ENCODE results near the gene SLC25A12.

The SLC25A12 gene

DNA sequence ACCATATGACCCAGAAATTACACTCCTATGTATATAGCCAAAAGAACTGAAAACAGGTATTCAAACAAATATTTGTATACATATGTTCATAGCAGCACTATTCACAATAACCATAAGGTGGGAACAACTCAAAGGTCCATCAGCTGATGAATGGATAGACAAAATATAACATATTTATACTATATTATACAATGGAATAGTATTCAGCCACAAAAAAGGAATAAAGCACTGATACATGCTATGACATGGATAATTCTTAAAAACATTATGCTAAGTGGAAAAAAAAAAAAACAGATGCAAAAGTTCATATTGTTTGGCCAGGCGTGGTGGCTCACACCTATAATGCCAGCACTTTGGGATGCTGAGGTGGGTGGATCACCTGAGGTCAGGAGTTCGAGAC, 52.0 kb downstream of the SLC25A12 start:
- no peak overlapping the region for H3K9ac ChIP-seq (ENCODE audit: low read depth, low read length)
- H3K79me2 ChIP-seq (ENCODE audit: insufficient read depth, low read length) = no peaks in the 10 kb centered on the region
- peaks cover 47% of the 10 kb centered on the region for H3K36me3 ChIP-seq (ENCODE audit: insufficient read depth, low read length)
- no peak overlapping the region for H2AFZ ChIP-seq (ENCODE audit: low read depth, low read length)
- H3K4me3 ChIP-seq (ENCODE audit: low read depth in 1 of 2, low read length in 2 of 2) = no peak overlapping the region
- ATAC-seq (ENCODE audit: insufficient read depth, low read depth) = no peak
- no peaks in the 10 kb centered on the region for H3K4me1 ChIP-seq (ENCODE audit: insufficient read depth, low read length)
- H4K20me1 ChIP-seq (ENCODE audit: insufficient read depth, low read length) = no peaks in the 10 kb centered on the region
- no peak for DNase-seq
- no peak for TF ChIP-seq EZH2 (IDR thresholded peaks at IDR 0.05; ENCODE audit: borderline replicate concordance, low read depth, low read length, severe bottlenecking)
- TF ChIP-seq, protein P1, sequence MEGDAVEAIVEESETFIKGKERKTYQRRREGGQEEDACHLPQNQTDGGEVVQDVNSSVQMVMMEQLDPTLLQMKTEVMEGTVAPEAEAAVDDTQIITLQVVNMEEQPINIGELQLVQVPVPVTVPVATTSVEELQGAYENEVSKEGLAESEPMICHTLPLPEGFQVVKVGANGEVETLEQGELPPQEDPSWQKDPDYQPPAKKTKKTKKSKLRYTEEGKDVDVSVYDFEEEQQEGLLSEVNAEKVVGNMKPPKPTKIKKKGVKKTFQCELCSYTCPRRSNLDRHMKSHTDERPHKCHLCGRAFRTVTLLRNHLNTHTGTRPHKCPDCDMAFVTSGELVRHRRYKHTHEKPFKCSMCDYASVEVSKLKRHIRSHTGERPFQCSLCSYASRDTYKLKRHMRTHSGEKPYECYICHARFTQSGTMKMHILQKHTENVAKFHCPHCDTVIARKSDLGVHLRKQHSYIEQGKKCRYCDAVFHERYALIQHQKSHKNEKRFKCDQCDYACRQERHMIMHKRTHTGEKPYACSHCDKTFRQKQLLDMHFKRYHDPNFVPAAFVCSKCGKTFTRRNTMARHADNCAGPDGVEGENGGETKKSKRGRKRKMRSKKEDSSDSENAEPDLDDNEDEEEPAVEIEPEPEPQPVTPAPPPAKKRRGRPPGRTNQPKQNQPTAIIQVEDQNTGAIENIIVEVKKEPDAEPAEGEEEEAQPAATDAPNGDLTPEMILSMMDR (IDR thresholded peaks at IDR 0.05; ENCODE audit: borderline replicate concordance, extremely low read depth, low read length, poor library complexity, severe bottlenecking) = no peak
- H3K9me3 ChIP-seq (ENCODE audit: insufficient read depth, low read length, severe bottlenecking) = no peaks in the 10 kb centered on the region
- no peaks in the 10 kb centered on the region for H3K27me3 ChIP-seq (ENCODE audit: insufficient read depth, low read length, poor library complexity)
- no peak overlapping the region for H3K27ac ChIP-seq (ENCODE audit: low read length)
- H3K4me2 ChIP-seq (ENCODE audit: insufficient read depth, low read length) = no peak overlapping the region

DNA sequence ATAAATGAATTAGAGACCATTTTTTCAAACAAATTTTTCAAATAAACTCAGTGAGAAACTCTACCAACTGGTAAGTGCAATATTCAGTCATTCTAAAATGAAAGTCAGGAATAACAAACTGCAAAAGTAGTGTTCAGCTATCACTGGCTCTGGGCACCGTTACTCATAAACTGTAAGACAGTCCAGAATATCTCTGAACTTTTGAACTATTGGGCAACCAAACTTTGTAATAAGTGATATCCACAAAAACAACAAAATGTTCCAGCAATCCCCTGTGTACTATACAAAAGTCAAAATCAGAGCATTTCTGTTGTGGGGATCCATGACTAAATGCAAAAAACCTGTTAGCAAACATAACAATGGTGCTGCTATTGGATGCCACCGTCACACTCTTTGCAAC, 56.3 kb downstream of the SLC25A12 start:
- Histone ChIP-seq H3K9ac (ENCODE audit: low read depth, low read length) (no peak overlapping the region), H3K4me2 (ENCODE audit: insufficient read depth, low read length) (no peak overlapping the region), H3K79me2 (ENCODE audit: insufficient read depth, low read length) (no peaks in the 10 kb centered on the region), H2AFZ (ENCODE audit: low read depth, low read length) (no peak overlapping the region), H4K20me1 (ENCODE audit: insufficient read depth, low read length) (no peaks in the 10 kb centered on the region), H3K36me3 (ENCODE audit: insufficient read depth, low read length) (peaks cover 80% of the 10 kb centered on the region), H3K27ac (ENCODE audit: low read length) (no peak overlapping the region), H3K27me3 (ENCODE audit: insufficient read depth, low read length, poor library complexity) (no peaks in the 10 kb centered on the region), H3K4me3 (ENCODE audit: low read depth in 1 of 2, low read length in 2 of 2) (no peak overlapping the region), H3K4me1 (ENCODE audit: insufficient read depth, low read length) (no peaks in the 10 kb centered on the region), H3K9me3 (ENCODE audit: insufficient read depth, low read length, severe bottlenecking) (peaks cover 10% of the 10 kb centered on the region)
- DNase-seq (no peak), ATAC-seq (ENCODE audit: insufficient read depth, low read depth) (no peak)
- TF ChIP-seq, protein P1 (IDR thresholded peaks at IDR 0.05; ENCODE audit: borderline replicate concordance, extremely low read depth, low read length, poor library complexity, severe bottlenecking) = no peak
- no peak for TF ChIP-seq EZH2 (IDR thresholded peaks at IDR 0.05; ENCODE audit: borderline replicate concordance, low read depth, low read length, severe bottlenecking)

DNA sequence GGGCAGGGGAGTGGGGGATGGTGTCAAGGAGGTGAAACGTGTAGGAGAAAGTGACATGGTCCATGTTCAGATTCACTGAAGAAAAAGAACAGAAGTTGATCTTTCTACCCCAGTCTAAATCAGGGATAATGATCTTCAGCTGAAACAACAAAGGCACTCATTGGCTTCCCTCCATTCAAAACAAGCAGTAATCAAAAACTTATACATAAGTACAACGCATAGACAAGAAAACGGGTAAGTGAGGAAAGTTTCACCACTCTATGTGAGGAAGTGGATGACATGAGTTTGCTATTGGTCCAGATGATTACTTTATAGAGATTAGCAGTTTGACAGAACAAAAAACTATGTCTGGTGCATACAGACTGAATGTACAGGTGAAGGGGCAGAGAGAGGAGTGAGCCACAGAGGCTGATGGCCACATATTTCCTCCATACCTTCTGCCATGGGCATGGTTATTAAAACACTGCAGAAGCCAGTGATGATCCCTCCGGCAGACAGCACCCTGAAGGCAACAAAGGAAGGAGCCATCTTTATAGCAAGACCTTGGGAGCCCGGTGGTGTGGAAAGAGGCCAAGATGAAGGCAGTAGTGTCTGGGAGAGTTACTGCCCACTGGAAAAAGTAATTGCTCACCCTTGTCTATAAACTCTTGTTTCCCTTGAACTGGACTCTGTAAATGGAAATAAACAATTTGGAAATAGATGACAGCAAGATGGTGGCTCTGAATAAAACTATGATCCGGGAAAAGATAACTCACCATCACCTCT, 57.7 kb downstream of the SLC25A12 start:
- ATAC-seq (ENCODE audit: insufficient read depth, low read depth) (no peak), DNase-seq (no peak)
- no peaks in the 10 kb centered on the region for H3K4me1 ChIP-seq (ENCODE audit: insufficient read depth, low read length)
- H3K4me2 ChIP-seq (ENCODE audit: insufficient read depth, low read length) = no peak overlapping the region
- no peak overlapping the region for H3K27ac ChIP-seq (ENCODE audit: low read length)
- peaks cover 24% of the 10 kb centered on the region for H3K9me3 ChIP-seq (ENCODE audit: insufficient read depth, low read length, severe bottlenecking)
- H3K4me3 ChIP-seq (ENCODE audit: low read depth in 1 of 2, low read length in 2 of 2) = no peak overlapping the region
- no peak overlapping the region for H2AFZ ChIP-seq (ENCODE audit: low read depth, low read length)
- H3K27me3 ChIP-seq (ENCODE audit: insufficient read depth, low read length, poor library complexity) = no peaks in the 10 kb centered on the region
- peaks cover 86% of the 10 kb centered on the region for H3K36me3 ChIP-seq (ENCODE audit: insufficient read depth, low read length)
- no peaks in the 10 kb centered on the region for H4K20me1 ChIP-seq (ENCODE audit: insufficient read depth, low read length)
- H3K79me2 ChIP-seq (ENCODE audit: insufficient read depth, low read length) = no peaks in the 10 kb centered on the region
- H3K9ac ChIP-seq (ENCODE audit: low read depth, low read length) = no peak overlapping the region
- no peak for TF ChIP-seq EZH2 (IDR thresholded peaks at IDR 0.05; ENCODE audit: borderline replicate concordance, low read depth, low read length, severe bottlenecking)
- TF ChIP-seq, protein P1 (IDR thresholded peaks at IDR 0.05; ENCODE audit: borderline replicate concordance, extremely low read depth, low read length, poor library complexity, severe bottlenecking) = no peak

Data from DND-41 (cell line).